Measurements from ENCODE around the gene WWOX. TPM values are rescaled to one million over a fixed set of nuclear protein-coding genes. Genes with fewer than 3 reads are reported as not detected.

WWOX gene
- total and polyA plus RNA-seq, 3 experiments from 2014 or later, result 17.2 to 18.6 (median 18.2) TPM

DNA sequence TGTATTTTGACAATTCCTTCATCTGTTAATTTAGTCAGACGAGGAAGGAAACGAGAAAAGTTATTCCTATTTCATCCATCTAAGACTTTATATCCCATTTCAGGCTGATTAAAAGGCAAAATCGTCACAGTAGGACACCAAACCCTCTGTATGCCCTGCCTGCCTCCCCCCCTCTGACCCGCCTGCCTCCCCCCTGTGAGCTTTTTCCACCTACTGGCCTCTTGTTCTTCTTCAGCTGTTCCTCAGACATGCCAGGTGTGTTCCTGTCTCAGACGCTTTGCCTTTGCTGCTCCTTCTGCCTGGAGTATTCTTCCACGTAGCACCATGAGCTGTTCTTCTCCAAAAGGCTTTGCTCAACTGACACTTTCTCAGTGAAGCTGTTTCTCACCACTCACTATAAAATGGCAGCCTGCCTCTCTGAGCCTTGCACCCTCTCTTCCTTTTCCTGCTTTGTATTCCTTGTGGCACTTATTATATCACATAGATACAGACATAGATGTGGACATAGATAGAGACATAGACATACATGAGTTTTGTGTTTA, 777.7 kb downstream of the WWOX start:
- Histone ChIP-seq H3K4me3 (ENCODE audit: low read length) (no peak overlapping the region), H3K27ac (ENCODE audit: low read depth, low read length) (no peak overlapping the region), H3K4me1 (ENCODE audit: insufficient read depth, low read length) (no peaks in the 10 kb centered on the region), H3K36me3 (ENCODE audit: insufficient read depth, low read length) (no peaks in the 10 kb centered on the region), H3K27me3 (ENCODE audit: insufficient read depth, low read length, poor library complexity, severe bottlenecking) (no peaks in the 10 kb centered on the region), H3K9me3 (ENCODE audit: low read length) (no peaks in the 10 kb centered on the region)
- no peaks in the 10 kb centered on the region for H3K9me3 Mint-ChIP-seq
- DNase-seq, result no peak
- H3K36me3 Mint-ChIP-seq, result no peaks in the 10 kb centered on the region
- no peak overlapping the region for H3K27ac Mint-ChIP-seq
- ChIA-PET CTCF (no interaction called here), POLR2A (no interaction called here)
- H3K4me3 Mint-ChIP-seq, result no peak overlapping the region
- H3K4me1 Mint-ChIP-seq, result no peaks in the 10 kb centered on the region
- no peaks in the 10 kb centered on the region for H3K27me3 Mint-ChIP-seq

DNA sequence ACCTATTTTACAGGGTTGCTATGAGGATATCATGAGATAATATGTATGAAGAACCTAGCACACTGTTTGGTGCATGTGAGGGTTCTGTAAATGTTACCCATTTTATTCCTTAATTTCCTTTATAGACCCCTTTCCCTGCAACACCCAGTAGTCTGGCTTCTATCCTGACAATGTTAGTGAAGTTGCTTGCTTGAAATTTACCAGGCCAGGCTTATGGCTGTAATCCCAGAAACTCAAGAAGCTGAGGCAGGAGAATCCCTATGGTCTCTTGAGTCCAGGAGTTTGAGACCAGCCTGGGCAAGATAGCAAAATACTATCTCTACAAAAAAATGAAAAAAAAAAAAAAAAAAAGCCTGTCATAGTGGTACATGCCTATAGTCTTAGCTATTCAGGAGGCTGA, 779.1 kb downstream of the WWOX start:
- ChIA-PET CTCF (no interaction called here), POLR2A (interaction anchor here (0.6 kb wide), 1 partner anchor 19 kb away, joined by 5 read pairs; no protein-coding TSS in a partner anchor)
- H3K9me3 ChIP-seq (ENCODE audit: low read length), result no peaks in the 10 kb centered on the region
- H3K4me1 Mint-ChIP-seq, result no peaks in the 10 kb centered on the region
- H3K36me3 Mint-ChIP-seq, result no peaks in the 10 kb centered on the region
- H3K4me1 ChIP-seq (ENCODE audit: insufficient read depth, low read length), result no peaks in the 10 kb centered on the region
- H3K36me3 ChIP-seq (ENCODE audit: insufficient read depth, low read length), result no peaks in the 10 kb centered on the region
- DNase-seq, result no peak
- H3K27ac ChIP-seq (ENCODE audit: low read depth, low read length), result no peak overlapping the region
- H3K27ac Mint-ChIP-seq, result no peak overlapping the region
- no peaks in the 10 kb centered on the region for H3K27me3 Mint-ChIP-seq
- no peaks in the 10 kb centered on the region for H3K9me3 Mint-ChIP-seq
- no peak overlapping the region for H3K4me3 ChIP-seq (ENCODE audit: low read length)
- H3K27me3 ChIP-seq (ENCODE audit: insufficient read depth, low read length, poor library complexity, severe bottlenecking), result no peaks in the 10 kb centered on the region
- no peak overlapping the region for H3K4me3 Mint-ChIP-seq

DNA sequence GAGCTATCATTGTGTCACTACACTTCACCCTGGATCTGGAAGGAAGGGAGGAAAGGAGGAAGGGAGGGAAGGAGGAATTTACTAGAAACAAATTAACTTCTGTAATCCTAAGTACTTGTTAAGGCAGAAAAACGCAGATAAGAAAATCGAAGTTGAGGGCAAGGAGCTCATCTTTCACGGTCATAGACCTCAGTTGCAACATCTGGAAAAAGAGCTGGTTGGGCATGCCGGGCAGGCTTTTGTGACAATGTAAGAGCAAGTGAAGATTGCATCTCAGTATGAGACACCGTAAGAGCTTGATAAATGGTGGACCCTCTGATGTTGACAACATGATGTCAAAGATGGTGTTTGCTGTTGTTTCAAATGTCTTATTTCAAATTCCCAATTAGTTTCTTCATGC, 779.6 kb downstream of the WWOX start:
- POLR2A ChIA-PET, result interaction anchor here (0.6 kb wide), 1 partner anchor 19 kb away, joined by 5 read pairs; no protein-coding TSS in a partner anchor

DNA sequence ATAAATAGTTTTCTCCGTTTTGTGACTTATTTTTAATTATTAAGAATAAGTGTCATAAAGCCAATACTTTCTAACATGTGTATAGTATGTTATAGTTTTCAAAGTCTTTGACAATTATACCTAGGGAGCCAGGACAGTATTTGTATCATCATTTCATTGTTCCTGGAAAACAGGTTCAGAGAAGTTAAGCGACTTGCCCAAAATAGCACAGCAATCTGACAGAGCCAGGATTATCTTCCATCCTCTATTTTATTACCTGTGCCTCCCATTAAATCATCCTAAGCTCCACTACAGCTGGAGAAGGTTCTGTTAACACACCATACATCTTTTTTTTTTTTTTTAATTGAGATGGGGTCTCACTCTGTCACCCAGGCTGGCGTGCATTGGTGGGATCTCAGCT, 782.7 kb downstream of the WWOX start:
- H3K4me1 ChIP-seq (ENCODE audit: insufficient read depth, low read length), result no peaks in the 10 kb centered on the region
- no peak overlapping the region for H3K27ac ChIP-seq (ENCODE audit: low read depth, low read length)
- CTCF ChIA-PET, result interaction anchor here (1.3 kb wide), 1 partner anchor 110 kb away, joined by 3 read pairs; no protein-coding TSS in a partner anchor
- H3K27me3 ChIP-seq (ENCODE audit: insufficient read depth, low read length, poor library complexity, severe bottlenecking), result no peaks in the 10 kb centered on the region
- Mint-ChIP-seq H3K27me3 (no peaks in the 10 kb centered on the region), H3K4me3 (no peak overlapping the region), H3K27ac (no peak overlapping the region), H3K4me1 (no peaks in the 10 kb centered on the region), H3K36me3 (no peaks in the 10 kb centered on the region), H3K9me3 (no peaks in the 10 kb centered on the region)
- no peak overlapping the region for H3K4me3 ChIP-seq (ENCODE audit: low read length)
- H3K36me3 ChIP-seq (ENCODE audit: insufficient read depth, low read length), result no peaks in the 10 kb centered on the region
- H3K9me3 ChIP-seq (ENCODE audit: low read length), result no peaks in the 10 kb centered on the region
- DNase-seq, result no peak
- POLR2A ChIA-PET, result no interaction called here

More for the DNA sequence above, 779.6 kb downstream of the WWOX start:
- DNase-seq, result no peak
- Mint-ChIP-seq H3K4me1 (no peaks in the 10 kb centered on the region), H3K27ac (no peak overlapping the region), H3K4me3 (no peak overlapping the region), H3K36me3 (no peaks in the 10 kb centered on the region), H3K9me3 (no peaks in the 10 kb centered on the region), H3K27me3 (no peaks in the 10 kb centered on the region)
- Histone ChIP-seq H3K4me1 (ENCODE audit: insufficient read depth, low read length) (no peaks in the 10 kb centered on the region), H3K4me3 (ENCODE audit: low read length) (no peak overlapping the region), H3K27ac (ENCODE audit: low read depth, low read length) (no peak overlapping the region), H3K36me3 (ENCODE audit: insufficient read depth, low read length) (no peaks in the 10 kb centered on the region), H3K9me3 (ENCODE audit: low read length) (no peaks in the 10 kb centered on the region), H3K27me3 (ENCODE audit: insufficient read depth, low read length, poor library complexity, severe bottlenecking) (no peaks in the 10 kb centered on the region)
- CTCF ChIA-PET, result no interaction called here

DNA sequence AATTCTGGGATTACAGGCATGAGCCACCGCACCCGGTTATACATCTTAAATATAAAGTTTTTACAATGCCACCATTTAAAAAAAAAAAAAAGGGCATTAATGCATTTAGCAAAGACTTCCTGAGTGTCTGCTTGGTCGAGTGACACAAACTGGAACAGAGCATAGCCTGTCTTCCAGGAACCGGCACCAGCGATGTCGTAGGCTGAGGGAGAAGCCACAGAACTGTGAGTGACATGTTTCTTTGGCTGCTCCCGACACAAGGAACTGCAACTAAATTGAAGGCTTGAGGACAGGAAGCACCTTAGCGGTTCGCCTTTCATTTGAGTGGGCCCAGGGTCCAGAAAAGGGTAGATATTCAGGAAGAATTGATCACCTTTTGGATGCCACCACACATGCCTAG, 783.3 kb downstream of the WWOX start:
- no peaks in the 10 kb centered on the region for H3K4me1 ChIP-seq (ENCODE audit: insufficient read depth, low read length)
- POLR2A ChIA-PET, result no interaction called here
- no peaks in the 10 kb centered on the region for H3K9me3 ChIP-seq (ENCODE audit: low read length)
- Mint-ChIP-seq H3K27me3 (no peaks in the 10 kb centered on the region), H3K4me3 (no peak overlapping the region), H3K36me3 (no peaks in the 10 kb centered on the region), H3K27ac (no peak overlapping the region), H3K4me1 (no peaks in the 10 kb centered on the region), H3K9me3 (no peaks in the 10 kb centered on the region)
- no peaks in the 10 kb centered on the region for H3K36me3 ChIP-seq (ENCODE audit: insufficient read depth, low read length)
- no peak overlapping the region for H3K4me3 ChIP-seq (ENCODE audit: low read length)
- no peaks in the 10 kb centered on the region for H3K27me3 ChIP-seq (ENCODE audit: insufficient read depth, low read length, poor library complexity, severe bottlenecking)
- H3K27ac ChIP-seq (ENCODE audit: low read depth, low read length), result no peak overlapping the region
- CTCF ChIA-PET, result interaction anchor here (1.3 kb wide), 1 partner anchor 111 kb away, joined by 3 read pairs; no protein-coding TSS in a partner anchor
- no peak for DNase-seq

DNA sequence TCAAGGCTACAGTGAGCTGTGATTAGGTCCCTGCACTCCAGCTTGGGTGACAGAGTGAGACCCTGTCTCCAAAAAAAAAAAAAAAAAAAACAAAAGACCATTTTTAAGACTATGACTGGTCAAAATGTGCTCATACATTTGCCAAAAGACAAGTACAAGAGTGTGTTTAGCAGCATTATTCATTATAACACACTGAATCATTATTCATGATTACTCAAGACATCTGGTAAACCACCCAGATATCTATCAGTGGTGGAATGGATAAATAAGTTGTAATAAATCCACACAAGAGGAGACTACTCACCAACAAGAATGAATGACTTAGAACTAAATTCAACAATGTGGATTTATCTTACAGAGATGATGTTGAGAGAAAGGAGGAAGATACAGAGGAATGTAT, 784.8 kb downstream of the WWOX start:
- Histone ChIP-seq H3K27ac (ENCODE audit: low read depth, low read length) (no peak overlapping the region), H3K4me3 (ENCODE audit: low read length) (no peak overlapping the region), H3K4me1 (ENCODE audit: insufficient read depth, low read length) (no peaks in the 10 kb centered on the region), H3K36me3 (ENCODE audit: insufficient read depth, low read length) (no peaks in the 10 kb centered on the region), H3K27me3 (ENCODE audit: insufficient read depth, low read length, poor library complexity, severe bottlenecking) (no peaks in the 10 kb centered on the region), H3K9me3 (ENCODE audit: low read length) (no peaks in the 10 kb centered on the region)
- CTCF ChIA-PET, result no interaction called here
- no peak for DNase-seq
- no peak overlapping the region for H3K4me3 Mint-ChIP-seq
- no peaks in the 10 kb centered on the region for H3K36me3 Mint-ChIP-seq
- H3K27me3 Mint-ChIP-seq, result no peaks in the 10 kb centered on the region
- H3K27ac Mint-ChIP-seq, result no peak overlapping the region
- no peaks in the 10 kb centered on the region for H3K9me3 Mint-ChIP-seq
- POLR2A ChIA-PET, result no interaction called here
- no peaks in the 10 kb centered on the region for H3K4me1 Mint-ChIP-seq

DNA sequence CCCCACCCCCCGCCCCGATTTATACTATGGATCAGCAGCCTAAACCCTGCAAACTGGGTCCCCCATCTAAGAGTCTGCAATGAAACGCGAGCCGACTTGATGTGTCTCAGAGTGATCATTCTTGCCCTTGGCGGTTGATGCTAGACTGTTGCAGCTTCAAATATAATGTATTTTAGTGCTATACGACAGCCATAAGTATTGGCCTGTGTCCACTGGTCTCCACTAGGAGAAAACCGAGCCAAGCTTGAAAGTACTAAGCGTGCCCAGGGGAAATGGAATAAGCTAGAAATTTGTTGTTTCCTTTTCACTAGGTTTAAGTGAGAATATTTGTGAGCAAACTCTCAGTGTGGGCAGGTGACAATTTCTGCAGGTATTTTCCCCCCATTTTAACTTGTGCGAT, 789.9 kb downstream of the WWOX start:
- Histone ChIP-seq H3K36me3 (ENCODE audit: insufficient read depth, low read length) (no peaks in the 10 kb centered on the region), H3K4me3 (ENCODE audit: low read length) (no peak overlapping the region), H3K27ac (ENCODE audit: low read depth, low read length) (no peak overlapping the region), H3K27me3 (ENCODE audit: insufficient read depth, low read length, poor library complexity, severe bottlenecking) (no peaks in the 10 kb centered on the region), H3K4me1 (ENCODE audit: insufficient read depth, low read length) (peaks cover 6% of the 10 kb centered on the region), H3K9me3 (ENCODE audit: low read length) (no peaks in the 10 kb centered on the region)
- Mint-ChIP-seq H3K27ac (no peak overlapping the region), H3K36me3 (peaks cover 0 to 3% (median 3%) of the 10 kb centered on the region in 3 donors), H3K4me1 (peaks cover 10 to 20% (median 15%) of the 10 kb centered on the region in 3 donors), H3K27me3 (peaks cover 0 to 2% of the 10 kb centered on the region in 2 donors), H3K4me3 (no peak overlapping the region), H3K9me3 (no peaks in the 10 kb centered on the region)
- no peak for DNase-seq
- POLR2A ChIA-PET, result no interaction called here
- CTCF ChIA-PET, result no interaction called here

DNA sequence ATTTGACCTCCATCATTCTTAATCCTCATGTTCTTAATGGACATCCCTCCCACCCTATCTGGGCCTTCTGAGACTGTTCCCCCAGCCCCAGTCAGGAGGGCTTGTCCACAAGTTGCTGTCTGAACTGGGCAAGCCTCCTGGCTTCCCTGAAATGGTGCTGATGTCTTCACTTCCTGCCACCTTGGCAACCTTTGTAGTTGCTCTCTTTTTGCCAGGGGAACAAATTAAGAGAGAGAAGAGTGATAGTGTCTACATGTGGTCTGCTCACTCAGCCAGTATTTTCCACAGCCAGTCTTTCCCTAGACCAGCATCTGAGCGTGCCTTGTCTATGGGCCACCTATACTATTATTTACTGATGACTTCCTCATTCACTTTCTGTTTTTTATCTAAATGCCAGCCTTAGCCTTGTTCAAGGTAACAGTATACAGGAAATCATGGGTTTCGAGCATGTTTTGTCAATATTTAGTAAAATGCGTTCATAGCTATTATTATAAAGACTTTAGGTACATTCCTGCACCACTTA, 791.0 kb downstream of the WWOX start:
- Histone ChIP-seq H3K27ac (ENCODE audit: low read depth, low read length) (no peak overlapping the region), H3K36me3 (ENCODE audit: insufficient read depth, low read length) (no peaks in the 10 kb centered on the region), H3K9me3 (ENCODE audit: low read length) (no peaks in the 10 kb centered on the region), H3K27me3 (ENCODE audit: insufficient read depth, low read length, poor library complexity, severe bottlenecking) (no peaks in the 10 kb centered on the region), H3K4me1 (ENCODE audit: insufficient read depth, low read length) (peaks cover 14% of the 10 kb centered on the region), H3K4me3 (ENCODE audit: low read length) (no peak overlapping the region)
- ChIA-PET CTCF (no interaction called here), POLR2A (no interaction called here)
- H3K27me3 Mint-ChIP-seq, result peaks cover 0 to 2% of the 10 kb centered on the region in 2 donors
- peaks cover 15 to 26% (median 22%) of the 10 kb centered on the region in 3 donors for H3K4me1 Mint-ChIP-seq
- H3K36me3 Mint-ChIP-seq, result peaks cover 3% of the 10 kb centered on the region in 3 donors
- H3K9me3 Mint-ChIP-seq, result no peaks in the 10 kb centered on the region
- H3K4me3 Mint-ChIP-seq, result no peak overlapping the region
- H3K27ac Mint-ChIP-seq, result peak overlapping the region in 2 of 8 donors; percentile 64 to 74
- DNase-seq, result no peak
